HG03135 (cell line): ENCODE measurements around the gene MDM2.

Source experiments
- ATAC-seq: cut with Tn5 transposase; IDR thresholded peaks from one replicate; pipeline ENCODE4 v1.9.1; 2021; ENCODE audit warnings: mild to moderate bottlenecking, moderate library complexity; ENCODE audit not compliant: unreplicated experiment

MDM2 gene

DNA sequence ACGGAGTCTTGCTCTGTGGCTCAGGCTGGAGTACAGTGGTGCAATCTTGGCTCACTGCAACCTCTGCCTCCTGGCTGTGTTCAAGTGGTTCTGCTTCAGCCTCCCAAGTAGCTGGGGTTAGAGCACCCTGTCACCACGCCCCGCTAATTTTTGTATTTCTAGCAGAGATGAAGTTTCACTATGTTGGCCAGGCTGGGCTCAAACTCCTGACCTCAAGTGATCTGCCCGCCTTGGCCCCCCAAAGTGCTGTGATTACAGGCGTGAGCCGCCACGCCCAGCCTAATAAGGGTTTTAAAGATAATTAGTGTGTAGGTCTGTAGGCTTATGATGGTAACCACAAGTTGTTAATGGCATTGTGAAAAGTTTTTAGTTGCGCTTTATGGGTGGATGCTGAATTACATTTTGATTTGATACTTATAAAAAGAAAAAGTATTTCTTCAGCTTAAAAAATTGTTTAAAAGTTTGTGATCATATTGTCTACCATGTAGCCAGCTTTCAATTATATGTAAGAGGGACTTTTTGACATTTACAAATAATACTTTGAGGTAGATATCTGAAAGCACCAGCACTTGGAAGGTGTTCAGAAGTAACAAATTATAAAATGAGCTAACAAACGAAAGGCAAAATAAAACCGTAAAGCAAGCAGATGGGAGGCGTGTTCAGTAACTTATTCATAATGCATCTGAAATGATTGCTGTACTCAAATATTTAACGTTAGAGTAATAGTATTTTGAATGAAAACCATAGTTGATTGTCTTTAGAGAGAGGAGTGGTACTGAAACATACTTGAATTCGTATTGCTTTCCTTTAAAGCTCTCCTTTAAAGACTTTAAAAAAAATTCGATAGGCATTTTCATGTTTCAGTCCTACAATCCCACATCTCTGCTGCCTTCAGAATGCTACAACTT, 37.1 kb downstream of the MDM2 start:
- no peak for ATAC-seq

DNA sequence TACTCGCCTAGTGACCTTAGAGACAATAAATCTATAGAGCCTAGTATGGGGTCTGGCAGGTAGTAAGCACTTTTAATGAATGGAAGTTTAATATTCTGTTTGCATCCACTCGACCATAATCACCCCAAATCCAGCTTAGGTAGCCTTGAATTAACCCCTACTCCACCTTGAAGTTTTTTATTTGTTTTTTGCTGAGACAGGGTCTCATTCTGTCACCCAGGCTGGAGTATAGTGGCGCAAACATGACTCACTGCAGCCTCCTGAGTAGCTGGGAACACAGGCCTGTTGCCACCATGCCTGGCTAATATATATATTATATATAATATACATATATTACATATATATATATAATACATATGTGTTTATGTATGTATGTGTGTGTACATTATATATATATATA, 38.8 kb downstream of the MDM2 start:
- no peak for ATAC-seq

DNA sequence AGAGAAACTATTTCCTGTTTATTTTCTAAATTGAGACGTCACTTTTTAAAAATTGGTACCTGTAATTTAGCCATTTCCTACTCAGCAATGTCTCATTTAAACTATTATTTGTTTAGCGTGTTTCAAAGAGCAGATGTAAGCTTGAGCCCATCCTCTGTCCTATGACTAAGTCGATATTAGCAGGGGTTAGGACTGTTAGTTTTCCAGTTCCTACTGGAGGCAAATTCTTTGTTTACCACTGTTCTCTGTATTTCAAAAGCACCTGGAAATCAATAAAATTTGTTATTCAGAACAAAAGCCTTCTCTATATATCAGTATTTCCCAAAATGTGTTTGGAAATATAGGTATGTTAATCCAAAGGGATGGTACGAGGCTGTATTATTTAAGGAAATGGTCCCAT, 42.4 kb downstream of the MDM2 start:
- no peak for ATAC-seq

DNA sequence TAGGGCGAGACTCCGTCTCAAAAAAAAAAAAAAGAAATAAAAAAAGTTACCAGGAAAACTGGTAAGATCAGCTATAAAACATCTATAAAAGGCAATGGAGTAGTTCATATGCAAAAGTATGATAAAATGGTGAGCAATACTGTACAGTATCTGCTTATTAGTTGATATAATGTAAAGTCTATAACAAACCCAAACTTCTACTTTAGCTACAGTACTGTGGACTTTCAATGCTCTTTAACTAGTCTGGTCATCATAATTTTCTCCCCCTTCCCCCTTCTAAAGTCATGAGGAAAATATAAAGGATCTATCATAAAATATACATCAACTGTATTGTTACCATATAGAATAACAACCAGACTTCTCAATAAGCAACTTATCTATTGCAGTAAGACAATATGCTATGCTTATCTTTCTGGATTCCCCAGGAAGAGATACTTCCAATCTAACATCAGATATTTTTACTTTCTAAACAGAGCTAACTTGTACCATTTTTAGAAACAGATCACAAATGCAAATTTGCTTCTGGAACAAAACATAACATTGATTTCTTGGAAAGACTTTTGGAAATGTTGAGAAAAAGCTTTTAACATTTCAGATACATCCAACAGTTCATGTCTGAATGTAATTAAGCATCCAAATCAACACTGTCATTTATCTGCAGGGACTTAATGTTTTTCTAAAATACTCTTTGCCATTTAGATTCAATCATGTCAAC, 43.8 kb downstream of the MDM2 start:
- no peak for ATAC-seq

DNA sequence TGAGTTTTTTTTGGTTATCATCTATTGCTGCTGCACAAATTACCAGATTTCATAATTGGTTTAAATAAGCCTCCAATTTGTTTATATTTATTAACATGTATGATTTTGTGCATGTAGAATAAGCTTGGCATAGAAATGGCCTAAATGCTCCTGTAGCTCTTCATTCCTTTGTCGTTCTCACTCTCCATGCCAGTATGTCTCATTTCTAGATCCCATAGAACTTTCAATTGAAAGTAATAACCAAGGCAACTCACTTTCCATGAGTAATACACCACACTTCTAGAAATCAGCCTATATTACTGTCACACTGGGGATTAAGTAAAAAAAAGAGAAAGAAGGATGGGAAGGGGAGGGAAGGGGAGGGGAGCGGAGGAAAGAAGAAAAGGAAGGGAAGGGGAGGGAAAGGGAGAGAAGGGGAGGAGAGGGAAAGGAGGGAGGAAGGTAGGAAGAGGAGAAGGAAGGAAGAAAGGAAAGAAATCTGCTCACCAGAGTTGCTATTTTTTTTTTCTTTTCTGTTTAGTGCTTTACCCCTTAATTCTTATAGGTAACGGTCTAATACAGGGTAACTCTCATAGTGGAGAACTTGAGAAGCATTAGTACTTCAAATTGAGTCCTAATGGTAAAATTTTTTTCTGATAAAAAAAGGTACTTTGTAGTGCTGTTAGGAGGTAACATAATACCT, 45.6 kb downstream of the MDM2 start:
- ATAC-seq = no peak

DNA sequence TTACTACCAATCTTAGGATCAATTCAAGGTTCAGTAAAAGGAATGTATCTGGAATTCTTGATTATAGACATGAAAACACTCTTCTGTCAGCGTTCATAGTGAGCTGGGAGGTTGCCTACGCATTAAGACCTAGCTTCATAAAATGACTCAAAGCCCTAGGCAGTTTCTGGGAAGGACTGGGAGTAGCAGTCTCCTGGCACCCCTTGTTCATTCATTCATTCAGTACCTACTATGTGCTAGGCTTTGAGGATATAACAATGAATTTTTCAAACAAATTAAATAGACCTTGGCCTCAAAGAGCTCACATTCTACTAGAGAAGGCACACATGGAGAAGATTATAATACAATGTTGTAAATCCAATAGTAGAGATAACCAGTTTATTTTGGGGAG, 46.1 kb downstream of the MDM2 start:
- ATAC-seq = no peak

DNA sequence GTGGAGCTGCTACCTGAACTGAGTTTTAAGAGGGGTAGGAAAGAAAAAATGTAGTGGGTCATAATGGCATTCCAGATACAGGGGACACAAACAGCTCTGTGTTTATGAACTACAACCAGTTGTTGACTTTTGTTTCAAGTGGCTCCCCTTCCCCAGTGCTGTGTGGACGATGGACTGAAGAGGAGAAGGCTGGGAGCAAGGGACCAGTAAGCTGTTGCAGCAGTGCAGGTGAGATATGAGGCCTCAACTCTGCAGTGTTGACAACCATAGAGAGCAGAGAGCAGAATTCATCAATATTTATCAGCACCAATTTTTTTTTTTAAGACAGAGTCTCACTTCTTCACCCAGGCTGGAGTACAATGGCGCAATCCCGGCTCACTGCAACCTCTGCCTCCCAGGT, 46.6 kb downstream of the MDM2 start:
- no peak for ATAC-seq

DNA sequence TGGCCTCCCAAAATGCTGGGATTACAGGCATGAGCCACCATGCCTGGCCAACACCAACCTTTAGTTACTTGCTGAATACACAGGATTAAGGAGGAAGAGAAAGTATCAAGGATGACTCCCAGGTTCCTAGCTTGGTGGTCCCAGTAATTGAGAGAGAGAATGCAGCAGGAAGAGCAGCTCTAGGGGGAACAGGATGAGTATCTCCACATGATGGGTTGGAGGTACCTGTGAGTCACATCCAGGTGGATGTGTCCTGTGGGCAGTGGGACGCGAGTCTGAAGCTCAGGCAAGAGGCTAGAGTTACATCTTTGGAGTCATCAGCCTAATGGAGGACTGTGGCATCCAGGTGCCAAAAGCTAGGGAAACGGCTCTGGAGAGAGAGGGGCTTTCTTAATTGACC, 47.1 kb downstream of the MDM2 start:
- no peak for ATAC-seq

DNA sequence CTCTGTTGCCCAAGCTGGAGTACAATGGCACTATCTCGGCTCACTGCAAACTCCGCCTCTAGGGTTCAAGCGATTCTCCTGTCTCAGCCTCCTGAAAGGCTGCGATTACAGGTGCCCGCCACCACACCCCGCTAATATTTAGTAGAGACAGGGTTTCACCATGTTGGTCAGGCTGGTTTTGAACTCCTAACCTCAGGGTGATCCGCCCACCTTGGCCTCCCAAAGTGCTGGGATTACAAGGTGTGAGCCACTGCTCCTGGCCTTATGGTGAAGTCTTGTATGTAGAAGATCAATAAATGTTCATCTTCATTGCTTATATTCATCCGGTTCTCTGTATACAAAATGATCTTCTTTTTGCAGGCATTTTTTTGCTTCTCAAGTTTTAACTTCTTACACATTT, 47.8 kb downstream of the MDM2 start:
- ATAC-seq = no peak

DNA sequence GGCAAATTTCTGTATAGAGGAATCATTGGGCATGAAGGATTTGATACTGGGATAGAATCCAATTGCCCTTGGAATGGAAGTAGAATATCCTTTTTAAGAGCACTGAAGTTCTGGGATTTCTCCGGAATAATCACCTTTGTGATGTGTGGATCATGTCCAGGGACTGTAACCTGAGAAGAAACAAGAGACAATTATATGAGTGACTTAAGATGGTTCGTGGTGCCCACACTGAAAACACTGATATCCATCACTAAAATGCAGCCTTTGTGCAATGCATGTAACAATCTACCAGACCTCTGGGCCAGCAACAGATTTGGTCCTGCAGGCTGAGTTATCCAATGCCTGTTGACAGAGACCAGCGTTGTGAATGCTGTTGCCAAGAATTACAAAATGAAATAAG, 48.5 kb downstream of the MDM2 start:
- ATAC-seq = no peak

DNA sequence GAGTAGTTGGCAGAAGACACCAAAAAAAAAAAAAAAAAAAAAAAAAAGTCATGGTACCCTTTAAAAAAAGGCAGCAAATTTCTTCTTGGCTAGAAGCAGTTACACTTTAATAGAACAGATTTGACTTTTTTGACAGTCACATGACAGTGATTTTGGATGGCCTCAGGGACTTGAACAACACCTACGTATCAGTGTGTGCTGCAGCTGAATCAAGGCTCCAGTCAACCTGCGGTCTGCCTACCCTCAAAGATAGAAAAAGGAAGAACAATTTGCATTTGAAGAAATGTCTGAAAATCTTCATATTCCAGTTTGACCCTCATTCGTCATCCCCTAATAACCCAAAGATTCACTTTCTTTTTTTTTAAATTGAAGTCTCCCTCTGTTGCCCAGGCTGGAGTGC, 53.9 kb downstream of the MDM2 start:
- ATAC-seq = no peak

DNA sequence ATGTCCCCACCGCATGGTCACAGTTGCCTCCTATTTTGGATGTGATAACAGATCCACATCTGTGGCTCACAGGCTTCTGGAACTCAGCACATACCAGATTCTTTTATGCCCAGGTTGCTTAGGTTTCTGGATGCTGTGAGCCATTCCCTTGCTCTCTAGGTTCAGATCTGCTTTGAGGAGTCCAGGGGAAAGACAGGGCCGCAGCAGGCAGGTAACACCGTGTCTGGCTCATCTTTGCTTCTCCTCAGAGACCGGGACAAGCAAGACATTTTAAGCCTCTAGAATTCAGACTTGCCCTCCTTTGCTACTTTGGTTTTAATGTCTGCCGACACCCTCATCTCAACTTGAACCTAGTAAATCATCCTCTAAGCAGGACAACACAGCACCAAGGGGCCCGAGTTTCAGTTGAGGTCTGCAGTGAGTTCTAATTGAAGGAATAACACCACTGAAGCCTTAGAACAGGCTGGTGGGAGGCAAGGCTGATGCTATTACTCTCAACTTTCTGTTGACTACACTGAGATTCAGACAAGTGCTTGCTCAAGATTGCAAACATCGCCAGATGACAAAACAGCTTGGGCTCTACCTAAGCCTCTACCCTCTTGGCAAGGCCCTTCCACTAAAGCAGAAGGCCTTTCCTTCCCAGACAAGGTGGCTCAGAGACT, 55.3 kb downstream of the MDM2 start:
- ATAC-seq = no peak

DNA sequence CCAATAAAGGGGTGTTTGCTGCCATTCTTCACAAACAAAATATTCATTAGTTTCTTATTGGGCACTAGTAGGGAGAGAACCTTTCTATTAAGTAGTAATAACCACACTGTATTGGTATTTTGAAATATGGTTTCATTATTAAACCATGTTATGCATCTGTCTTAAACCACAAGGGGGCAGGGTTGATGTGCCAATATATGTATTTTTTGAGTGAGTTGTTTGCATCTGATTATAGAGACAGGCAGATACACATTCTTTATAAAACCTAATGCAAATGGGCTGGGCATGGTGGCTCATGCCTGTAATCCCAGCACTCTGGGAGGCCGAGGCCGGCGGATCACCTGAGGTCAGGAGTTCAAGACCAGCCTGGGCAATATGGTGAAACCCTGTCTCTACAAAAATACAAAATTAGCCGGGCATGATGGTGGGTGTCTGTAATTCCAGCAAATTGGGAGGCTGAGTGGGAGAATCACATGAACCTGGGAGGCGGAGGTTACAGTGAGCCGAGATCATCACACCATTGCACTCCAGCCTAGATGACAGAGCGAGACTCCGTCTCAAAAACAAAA, 56.0 kb downstream of the MDM2 start:
- peak; percentile 66 for ATAC-seq

DNA sequence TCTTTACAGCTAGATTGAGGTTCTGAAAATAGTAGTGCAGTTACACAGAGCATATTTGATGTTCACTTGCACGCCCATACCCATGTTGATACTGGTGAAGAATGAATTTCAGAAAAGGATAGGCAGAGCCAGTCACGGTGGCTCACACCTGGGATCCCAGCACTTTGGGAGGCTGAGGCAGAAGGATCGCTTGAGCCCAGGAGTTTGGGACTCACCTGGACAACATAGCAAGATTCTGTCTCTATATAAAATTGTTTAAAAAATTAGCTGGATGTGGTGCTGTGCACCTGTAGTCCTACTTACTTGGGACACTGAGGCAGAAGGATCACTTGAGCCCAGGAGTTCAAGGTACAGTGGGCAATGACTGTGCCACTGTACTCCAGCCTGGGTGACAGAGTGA, 56.6 kb downstream of the MDM2 start:
- ATAC-seq = no peak

DNA sequence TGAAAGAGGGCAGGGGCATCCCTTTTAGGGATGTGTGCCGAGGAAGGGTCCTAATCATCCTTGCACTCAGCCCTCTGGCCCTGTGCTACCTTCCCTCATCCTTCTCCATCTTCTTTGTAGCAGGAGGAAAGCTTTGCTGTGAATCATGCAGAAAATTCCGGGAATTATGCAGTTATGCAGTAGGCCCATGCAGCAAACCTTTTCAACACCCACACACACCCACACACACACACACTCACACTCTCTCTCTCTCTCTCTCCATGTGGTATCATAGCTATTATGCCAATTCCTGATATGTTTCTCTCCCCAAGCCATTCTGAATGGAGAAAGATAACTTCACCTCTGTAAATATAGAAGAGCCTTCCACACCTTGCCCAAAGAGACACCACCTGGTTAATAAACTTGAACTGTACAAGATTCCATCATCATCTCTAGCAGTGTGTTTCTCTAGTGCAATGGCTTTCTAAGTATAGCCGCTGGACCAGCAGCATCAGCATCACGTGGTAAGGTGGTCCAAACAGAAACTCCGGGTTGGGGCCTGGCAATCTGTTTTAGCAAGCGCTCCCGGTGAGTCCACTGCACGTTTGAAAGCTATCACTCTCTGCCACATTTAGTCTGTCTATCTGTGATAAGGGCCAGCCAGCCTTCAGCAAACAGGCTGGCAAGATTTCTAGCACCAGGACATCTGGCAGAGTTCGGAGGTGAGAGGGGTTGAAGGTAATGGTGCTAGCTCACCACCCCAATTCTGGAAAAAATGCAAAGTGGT, 57.6 kb downstream of the MDM2 start:
- ATAC-seq = no peak

DNA sequence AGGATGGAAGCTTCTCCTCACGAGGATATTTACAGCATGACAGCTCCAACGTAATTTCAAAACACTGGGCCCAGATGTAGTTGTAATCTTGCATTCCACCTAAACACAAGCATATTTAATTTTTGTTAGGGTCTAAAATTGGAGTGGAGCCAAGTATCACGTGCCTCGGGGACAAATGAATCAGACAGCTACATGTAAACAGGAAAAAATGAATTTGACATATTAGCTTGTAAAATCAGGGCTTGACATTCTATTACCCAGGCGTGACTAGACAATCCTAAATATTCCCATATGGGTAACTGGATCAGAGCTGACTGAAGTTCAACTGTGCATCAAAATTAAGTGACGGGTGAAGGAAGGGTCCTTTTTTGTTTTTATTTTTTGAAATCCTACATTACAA, 59.0 kb downstream of the MDM2 start:
- no peak for ATAC-seq

DNA sequence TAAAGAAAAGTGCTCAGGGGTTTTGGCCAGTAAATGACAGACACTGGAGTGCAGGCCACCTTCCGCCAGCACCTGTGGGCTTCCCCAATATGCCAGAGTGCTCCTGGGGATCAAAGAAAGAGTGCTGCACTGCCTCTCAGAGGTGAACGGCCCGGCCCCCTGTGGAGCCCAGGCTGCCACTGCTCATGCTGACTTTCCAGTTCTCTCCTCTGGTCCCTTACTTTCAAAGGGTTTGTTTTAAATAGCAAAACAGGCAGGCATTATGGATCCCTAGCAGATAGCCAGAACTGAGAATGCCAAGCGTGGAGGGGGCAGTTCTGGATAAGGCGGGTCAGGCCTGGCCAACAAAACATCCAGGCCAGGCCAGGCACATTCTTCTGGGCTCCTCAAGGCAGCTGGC, 59.6 kb downstream of the MDM2 start:
- ATAC-seq = no peak

DNA sequence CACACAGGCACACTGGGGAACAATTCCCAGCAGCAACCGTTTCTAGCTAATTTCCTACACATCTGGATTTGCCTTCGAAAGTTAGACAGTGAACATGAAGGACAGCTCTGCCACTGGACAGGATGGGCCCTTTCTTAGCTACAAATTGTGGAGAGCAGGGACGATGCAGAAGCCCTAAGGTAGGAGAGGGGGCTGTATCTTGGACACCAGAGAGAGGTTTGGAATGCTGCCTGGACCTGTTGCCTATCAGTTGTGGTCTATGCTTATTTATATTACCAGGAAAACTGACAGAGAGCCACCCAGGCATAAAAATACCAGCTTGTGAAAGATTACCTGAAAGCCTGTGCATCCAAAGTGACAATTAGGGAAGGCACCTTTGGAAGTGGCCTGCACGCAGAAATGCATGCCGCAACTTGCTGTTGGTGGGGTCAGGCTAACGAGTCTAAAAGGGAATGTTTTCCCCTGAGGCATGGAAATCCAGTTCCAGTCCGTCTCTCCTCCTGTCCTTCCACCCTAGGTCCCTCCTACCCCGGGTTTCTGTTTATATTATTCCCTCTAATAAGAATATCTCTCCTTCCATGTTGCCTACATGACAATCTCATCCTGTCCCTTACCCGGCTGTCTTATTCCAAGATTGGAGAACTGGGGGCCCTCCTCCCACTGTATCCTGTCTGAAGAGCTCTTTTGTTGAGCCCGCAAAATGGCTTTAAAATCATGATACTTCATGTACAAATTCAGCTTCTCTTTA, 60.2 kb downstream of the MDM2 start:
- no peak for ATAC-seq

DNA sequence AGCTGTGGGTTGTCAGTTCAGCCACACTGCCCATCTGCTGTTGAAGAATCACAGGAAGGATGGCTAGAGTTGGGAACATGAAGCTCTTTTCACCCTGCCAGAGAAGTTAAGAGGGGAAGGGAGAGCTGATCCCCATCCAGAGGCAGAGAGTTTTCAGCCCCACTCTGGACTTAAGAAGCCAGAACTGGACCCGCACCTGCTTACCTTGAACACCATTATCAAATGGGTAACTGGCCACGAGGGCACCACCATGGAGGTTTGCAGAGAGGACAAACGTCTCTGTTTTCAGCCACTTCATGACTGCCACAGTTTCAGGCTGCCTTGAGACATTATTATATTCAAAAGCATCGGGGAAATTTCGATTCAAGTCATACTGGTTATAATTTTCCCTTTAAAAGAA, 62.0 kb downstream of the MDM2 start:
- no peak for ATAC-seq

DNA sequence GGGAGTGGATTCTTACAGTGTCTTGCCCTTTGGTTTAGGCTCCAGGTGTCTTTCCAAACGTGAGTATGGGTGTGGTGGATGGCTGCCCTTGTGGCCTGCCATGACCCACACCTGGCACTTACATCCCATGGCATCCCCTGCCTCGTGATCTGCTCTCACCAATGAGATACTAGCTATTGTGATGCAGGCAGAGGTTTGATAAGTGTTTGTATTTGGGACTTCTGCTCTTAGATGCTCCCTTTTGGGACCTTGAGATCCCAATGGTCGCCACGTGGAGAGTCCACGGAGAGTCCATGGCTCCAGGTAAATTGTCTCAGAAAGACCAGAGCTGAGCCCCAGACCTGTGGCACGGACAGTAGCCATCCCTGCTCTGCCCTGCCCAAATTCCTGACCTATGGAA, 62.5 kb downstream of the MDM2 start:
- no peak for ATAC-seq
